Panc1 (cell line): ENCODE measurements around the gene NATD1. TPM values are rescaled to one million over a fixed set of nuclear protein-coding genes. Genes with fewer than 3 reads are reported as not detected.

Experiments
- ATAC-seq: fragments of 200-7000 bp; cut with Tn5 transposase; 2 replicates; pipeline ENCODE4 v1.9.1; 2020; ENCODE audit warnings: mild to moderate bottlenecking, moderate library complexity
- BruUV-seq: library from RNA; stranded (reverse); fragments of 400-500 nt; replicated peaks from 2 replicates; lab custom pipeline; 2021; lab: Mats Ljungman, UMichigan
- CTCF ChIA-PET: fragments of 300-600 bp; sonication (Branson Sonifier 250); formaldehyde crosslinking; loops from one replicate; lab custom pipeline; 2022; ENCODE audit warnings: antibody characterized with exemption; lab: Charles Lee
- POLR2A ChIA-PET: fragments of 300-600 bp; sonication (Branson Sonifier 250); formaldehyde crosslinking; loops from one replicate; lab custom pipeline; 2022; ENCODE audit warnings: antibody characterized with exemption; lab: Charles Lee
- DNase-seq: peaks from one replicate; pipeline ENCODE4 v3.0.0-alpha.2; 2010; ENCODE audit warnings: low read depth, low spot score
- H3K27ac ChIP-seq: 2 replicates; pipeline ENCODE4 v1.5.1; 2011; ENCODE audit warnings: mild to moderate bottlenecking, low read length, inconsistent platforms
- H3K27me3 ChIP-seq: fragments of 200-500 bp; sonication (Bioruptor generic); 2 replicates; pipeline ENCODE4 v1.6.0; 2014; ENCODE audit warnings: low read length, inconsistent platforms; ENCODE audit not compliant: control insufficient read depth, insufficient read depth
- H3K36me3 ChIP-seq: fragments of 200-500 bp; sonication (Bioruptor generic); 2 replicates; pipeline ENCODE4 v1.5.1; 2014; ENCODE audit warnings: inconsistent platforms, mild to moderate bottlenecking, low read length, moderate library complexity; ENCODE audit not compliant: control insufficient read depth, insufficient read depth
- H3K4me1 ChIP-seq: 2 replicates; pipeline ENCODE4 v1.5.1; 2011; ENCODE audit warnings: inconsistent platforms, mild to moderate bottlenecking, low read length, moderate library complexity; ENCODE audit not compliant: control insufficient read depth, insufficient read depth
- H3K4me3 ChIP-seq, 2 experiments: 2 replicates each; pipeline ENCODE4 v1.5.1; 2011 to 2012; ENCODE audit warnings: low read depth in 2 of 2, low read length in 2 of 2, mild to moderate bottlenecking in 2 of 2, inconsistent platforms in 1 of 2, moderate library complexity in 1 of 2
- H3K9me3 ChIP-seq: fragments of 200-500 bp; sonication (Bioruptor generic); 2 replicates; pipeline ENCODE4 v1.5.1; 2014; ENCODE audit warnings: low read depth, mild to moderate bottlenecking, inconsistent platforms, low read length, moderate library complexity; ENCODE audit not compliant: control insufficient read depth, insufficient read depth
- CTCF ChIP-seq: fragments of 450-650 bp; IDR thresholded peaks from 2 replicates; pipeline ENCODE4 v1.5.1; 2017; ENCODE audit warnings: mild to moderate bottlenecking
- POLR2AphosphoS5 ChIP-seq: IDR thresholded peaks from 2 replicates; pipeline ENCODE4 v1.6.1; 2012; ENCODE audit warnings: mild to moderate bottlenecking, low read depth, low read length, moderate library complexity
- REST ChIP-seq, 2 experiments: IDR thresholded peaks; 2 replicates each; pipeline ENCODE4 v1.6.1; 2011 to 2012; ENCODE audit warnings: low read depth in 2 of 2, control low read depth in 1 of 2, low read length in 1 of 2, mild to moderate bottlenecking in 1 of 2, moderate library complexity in 1 of 2; ENCODE audit not compliant: insufficient read depth in 1 of 2
- SIN3A ChIP-seq: IDR thresholded peaks from 2 replicates; pipeline ENCODE4 v1.6.1; 2012; ENCODE audit warnings: low read depth, mild to moderate bottlenecking, low read length, moderate library complexity, borderline replicate concordance; ENCODE audit not compliant: insufficient read depth
- TCF7L2 ChIP-seq: IDR thresholded peaks from 2 replicates; pipeline ENCODE4 v1.6.1; 2011; ENCODE audit warnings: mild to moderate bottlenecking, low read depth, low read length, inconsistent platforms
- in situ Hi-C: cut with HindIII; loops from 2 replicates; pipeline ENCODE4 v1.10.0; 2016; ENCODE audit warnings: low sequenced_read_pairs, low pct_unique_long_range_greater_than_20kb
- intact Hi-C: fragments of 100-400 bp; cut with micrococcal nuclease; formaldehyde crosslinking; loops from one replicate; pipeline ENCODE4 v1.10.0; 2022; ENCODE audit not compliant: unreplicated experiment
- total RNA-seq: library from RNA; stranded (reverse); gene quantifications from one replicate; pipeline ENCODE4 v1.2.1, GENCODE V29; 2021; ENCODE audit not compliant: unreplicated experiment

Gene NATD1
- total RNA-seq, 1 experiment from 2014 or later: 2.8 TPM

- ChIA-PET CTCF (interaction anchor here (0.6 kb wide), 1 partner anchor 896 kb away, joined by 3 read pairs; no protein-coding TSS in a partner anchor), POLR2A (interaction anchor here (0.6 kb wide), 1 partner anchor 166 kb away, joined by 8 read pairs; no protein-coding TSS in a partner anchor)
- no peak for ATAC-seq
- TF ChIP-seq POLR2AphosphoS5: no peak
- TF ChIP-seq TCF7L2: no peak
- no peak for TF ChIP-seq SIN3A
- TF ChIP-seq CTCF: no peak
- TF ChIP-seq REST (IDR thresholded peaks at IDR 0.05; ENCODE audit: insufficient read depth in 1 of 2, low read depth in 2 of 2, low read length in 1 of 2): no peak
- BruUV-seq: no TSS peak
- peaks cover 6% of the 10 kb centered on the region; the same call in 1 of the 2 replicates for H3K4me1 ChIP-seq
- intact Hi-C loops (no loop called here), in situ Hi-C loops (no loop called here)
- H3K4me3 ChIP-seq: no peak overlapping the region
- H3K27me3 ChIP-seq: no peaks in the 10 kb centered on the region
- no peak overlapping the region for H3K27ac ChIP-seq
- no peak for DNase-seq
- no peaks in the 10 kb centered on the region for H3K9me3 ChIP-seq
- no peaks in the 10 kb centered on the region for H3K36me3 ChIP-seq
Measured at GRCh38 chr17:21298983-21299519, 45.8 kb upstream of the NATD1 start.

GRCh38 chr17:21298056-21298982 is 45.1 kb upstream of the NATD1 start:
- no peak overlapping the region for H3K4me3 ChIP-seq
- no peaks in the 10 kb centered on the region for H3K9me3 ChIP-seq
- no peak overlapping the region for H3K27ac ChIP-seq
- POLR2A ChIA-PET: interaction anchor here (0.6 kb wide), 1 partner anchor 166 kb away, joined by 8 read pairs; no protein-coding TSS in a partner anchor
- intact Hi-C loops (no loop called here), in situ Hi-C loops (no loop called here)
- ATAC-seq (no peak), DNase-seq (no peak)
- BruUV-seq: no TSS peak
- CTCF ChIA-PET: no interaction called here
- TF ChIP-seq TCF7L2: no peak
- TF ChIP-seq POLR2AphosphoS5: no peak
- no peak for TF ChIP-seq SIN3A
- TF ChIP-seq REST (IDR thresholded peaks at IDR 0.05; ENCODE audit: insufficient read depth in 1 of 2, low read depth in 2 of 2, low read length in 1 of 2): no peak
- no peak for TF ChIP-seq CTCF
- H3K36me3 ChIP-seq: no peaks in the 10 kb centered on the region
- no peaks in the 10 kb centered on the region for H3K27me3 ChIP-seq
- H3K4me1 ChIP-seq: peaks cover 6% of the 10 kb centered on the region; the same call in 1 of the 2 replicates
